HG02798 (cell line): ENCODE measurements around the gene TCP11L2.
A peak's percentile ranks its signal among the peaks of the same experiment; 100 is the strongest.
"Not testable (repeated sequence)": the region's sequence is repeated elsewhere in the genome, so short reads cannot be mapped to it uniquely, and the experiment has no call there.

Experiments
- ATAC-seq: cut with Tn5 transposase; IDR thresholded peaks from one replicate; pipeline ENCODE4 v1.9.1; 2021; ENCODE audit warnings: mild to moderate bottlenecking; ENCODE audit not compliant: unreplicated experiment, poor library complexity

The TCP11L2 gene

GRCh38 chr12:106282457-106283097 lies 20.0 kb upstream of the TCP11L2 start:
- ATAC-seq = no peak

GRCh38 chr12:106284358-106285105 lies 18.0 kb upstream of the TCP11L2 start:
- no peak for ATAC-seq

- peak; percentile 34 for ATAC-seq
Measured at GRCh38 chr12:106285982-106286381, 16.6 kb upstream of the TCP11L2 start.

GRCh38 chr12:106286576-106287162 lies 15.9 kb upstream of the TCP11L2 start:
- ATAC-seq = not testable (repeated sequence)

- no peak for ATAC-seq
Measured at GRCh38 chr12:106287364-106287763, 15.2 kb upstream of the TCP11L2 start.

- ATAC-seq = no peak
Measured at GRCh38 chr12:106288101-106288493, 14.4 kb upstream of the TCP11L2 start.

GRCh38 chr12:106288494-106289195 lies 13.9 kb upstream of the TCP11L2 start:
- ATAC-seq = no peak

- ATAC-seq = no peak
Measured at GRCh38 chr12:106289196-106289681, 13.3 kb upstream of the TCP11L2 start.

GRCh38 chr12:106290666-106291065 lies 11.9 kb upstream of the TCP11L2 start:
- no peak for ATAC-seq

GRCh38 chr12:106291342-106291741 lies 11.2 kb upstream of the TCP11L2 start:
- ATAC-seq = no peak

- no peak for ATAC-seq
Measured at GRCh38 chr12:106292339-106292738, 10.2 kb upstream of the TCP11L2 start.

GRCh38 chr12:106296179-106296877 lies 6.2 kb upstream of the TCP11L2 start:
- ATAC-seq = no peak

- no peak for ATAC-seq
Measured at GRCh38 chr12:106297075-106297474, 5.5 kb upstream of the TCP11L2 start.

- no peak for ATAC-seq
Measured at GRCh38 chr12:106297681-106298080, 4.9 kb upstream of the TCP11L2 start.

GRCh38 chr12:106299202-106299774 lies 3.2 kb upstream of the TCP11L2 start:
- no peak for ATAC-seq

- ATAC-seq = no peak
Measured at GRCh38 chr12:106300761-106301160, 1.8 kb upstream of the TCP11L2 start.

GRCh38 chr12:106301241-106301610 lies 1.3 kb upstream of the TCP11L2 start:
- ATAC-seq = no peak

GRCh38 chr12:106301611-106302321 lies 767 bp upstream of the TCP11L2 start:
- peak; percentile 56 for ATAC-seq

- ATAC-seq = peak; percentile 18
Measured at GRCh38 chr12:106303202-106303820, 778 bp downstream of the TCP11L2 start.
